ENCODE data around the gene CCBE1. TPM values are rescaled to one million over a fixed set of nuclear protein-coding genes. Genes with fewer than 3 reads are reported as not detected.

The CCBE1 gene
- total and polyA plus RNA-seq, 7 donors: 0.01 to 0.77 (median 0.14) TPM; not detected in 1

GRCh38 chr18:59468821-59469220 lies 228.4 kb downstream of the CCBE1 start:
- intact Hi-C loops (cut with DNase I): no loop called here
- Histone ChIP-seq H3K4me1 (peaks cover 6% of the 10 kb centered on the region), H3K4me3 (no peak overlapping the region), H3K27me3 (ENCODE audit: insufficient read depth in 3 of 3, low read length in 2 of 3) (no peaks in the 10 kb centered on the region), H3K36me3 (ENCODE audit: insufficient read depth in 1 of 2, low read depth in 1 of 2) (no peaks in the 10 kb centered on the region), H3K27ac (no peak overlapping the region), H3K9me3 (no peaks in the 10 kb centered on the region)
- TF ChIP-seq CTCF (IDR thresholded peaks at IDR 0.05): no peak
- WGBS, 3 donors: 57 to 61% (median 59%) methylated on average over 4 of the region's 4 CpGs
- DNase-seq (no peak), ATAC-seq (no peak)

GRCh38 chr18:59467497-59467896 lies 229.7 kb downstream of the CCBE1 start:
- DNase-seq (no peak), ATAC-seq (no peak)
- H3K4me1 ChIP-seq: peaks cover 6% of the 10 kb centered on the region
- WGBS, 3 donors: 74 to 87% (median 77%) methylated on average over 8 of the region's 8 CpGs
- H3K27me3 ChIP-seq (ENCODE audit: insufficient read depth in 3 of 3, low read length in 2 of 3): no peaks in the 10 kb centered on the region
- no peak overlapping the region for H3K4me3 ChIP-seq
- intact Hi-C loops (cut with DNase I): no loop called here
- no peaks in the 10 kb centered on the region for H3K36me3 ChIP-seq (ENCODE audit: insufficient read depth in 1 of 2, low read depth in 1 of 2)
- no peak for TF ChIP-seq CTCF (IDR thresholded peaks at IDR 0.05)
- no peaks in the 10 kb centered on the region for H3K9me3 ChIP-seq
- H3K27ac ChIP-seq: no peak overlapping the region

GRCh38 chr18:59466980-59467379 lies 230.2 kb downstream of the CCBE1 start:
- Histone ChIP-seq H3K4me3 (no peak overlapping the region), H3K9me3 (no peaks in the 10 kb centered on the region), H3K27me3 (ENCODE audit: insufficient read depth in 3 of 3, low read length in 2 of 3) (no peaks in the 10 kb centered on the region), H3K4me1 (peaks cover 6% of the 10 kb centered on the region), H3K36me3 (ENCODE audit: insufficient read depth in 1 of 2, low read depth in 1 of 2) (no peaks in the 10 kb centered on the region), H3K27ac (no peak overlapping the region)
- no peak for ATAC-seq
- 91 to 94% (median 93%) methylated on average over 3 of the region's 3 CpGs for WGBS, 3 donors
- no peak for DNase-seq
- intact Hi-C loops (cut with DNase I): no loop called here
- no peak for TF ChIP-seq CTCF (IDR thresholded peaks at IDR 0.05)

- TF ChIP-seq CTCF (IDR thresholded peaks at IDR 0.05): no peak
- H3K27ac ChIP-seq: no peak overlapping the region
- H3K4me3 ChIP-seq: no peak overlapping the region
- H3K36me3 ChIP-seq (ENCODE audit: insufficient read depth in 1 of 2, low read depth in 1 of 2): no peaks in the 10 kb centered on the region
- WGBS, 3 donors: 76 to 92% (median 90%) methylated on average over 5 of the region's 5 CpGs
- no peak for ATAC-seq
- no peaks in the 10 kb centered on the region for H3K4me1 ChIP-seq
- intact Hi-C loops (cut with DNase I): no loop called here
- no peak for DNase-seq
- no peaks in the 10 kb centered on the region for H3K9me3 ChIP-seq
- H3K27me3 ChIP-seq (ENCODE audit: insufficient read depth in 3 of 3, low read length in 2 of 3): no peaks in the 10 kb centered on the region
These were observed 232.7 kb downstream of the CCBE1 start for GRCh38 chr18:59464486-59464885.

- no peak overlapping the region for H3K4me3 ChIP-seq
- H3K27ac ChIP-seq: no peak overlapping the region
- intact Hi-C loops (cut with DNase I): no loop called here
- no peak for DNase-seq
- 78% methylated on average over 3 of the region's 3 CpGs for WGBS, 3 donors
- no peaks in the 10 kb centered on the region for H3K36me3 ChIP-seq (ENCODE audit: insufficient read depth in 1 of 2, low read depth in 1 of 2)
- no peaks in the 10 kb centered on the region for H3K9me3 ChIP-seq
- H3K27me3 ChIP-seq (ENCODE audit: insufficient read depth in 3 of 3, low read length in 2 of 3): no peaks in the 10 kb centered on the region
- no peak for TF ChIP-seq CTCF (IDR thresholded peaks at IDR 0.05)
- no peak for ATAC-seq
- no peaks in the 10 kb centered on the region for H3K4me1 ChIP-seq
These were observed 236.1 kb downstream of the CCBE1 start for GRCh38 chr18:59461171-59461570.

Measured in psoas muscle (tissue), 8 donors.